Right cardiac atrium (tissue), 5 donors: Measurements from ENCODE around the gene DENND2C. TPM values are rescaled to one million over a fixed set of nuclear protein-coding genes. Genes with fewer than 3 reads are reported as not detected.

ENCODE experiments used
- ATAC-seq, 2 donors: fragments of 200-7000 bp; cut with Tn5 transposase; one replicate each; pipeline versions ENCODE4 v1.8.0 to v1.9.1; 2020; ENCODE audit warnings: moderate library complexity in 2 of 2, mild to moderate bottlenecking in 1 of 2
- DNase-seq, 3 donors: peaks; one replicate each; pipeline ENCODE4 v3.0.0-alpha.2; 2020
- H3K27ac ChIP-seq: one replicate; pipeline ENCODE4 v1.5.1; 2013; ENCODE audit warnings: mild to moderate bottlenecking, low read length, control low read depth, moderate library complexity
- H3K27me3 ChIP-seq: one replicate; pipeline ENCODE4 v1.6.1; 2013; ENCODE audit not compliant: control insufficient read depth, insufficient read depth
- H3K4me1 ChIP-seq: one replicate; pipeline ENCODE4 v1.6.1; 2013; ENCODE audit warnings: low read length; ENCODE audit not compliant: control insufficient read depth, insufficient read depth
- H3K4me3 ChIP-seq: one replicate; pipeline ENCODE4 v1.5.1; 2013; ENCODE audit warnings: low read length, control low read depth
- H3K9me3 ChIP-seq: one replicate; pipeline ENCODE4 v1.6.1; 2013; ENCODE audit warnings: low read length; ENCODE audit not compliant: control insufficient read depth
- WGBS: extraction: QIAGEN DNeasy Blood & Tissue Kit; methylation state at CpG from one replicate; pipeline ENCODE4 v1.1.7; 2013; 5-methylcytosine and 5-hydroxymethylcytosine counted together
- intact Hi-C, 4 donors: fragments of 100-400 bp; cut with DNase I; formaldehyde crosslinking; loops; one replicate each; pipeline versions ENCODE4 v1.11.0 to v1.14.0; 2022 to 2023
- polyA plus RNA-seq: library from polyadenylated mRNA; stranded (reverse); fragments of 200-250 nt; gene quantifications from one replicate; pipeline ENCODE4 v1.2.3, GENCODE V29; 2013
- total RNA-seq, 4 donors: library from RNA; stranded (reverse); fragmentation: NEBNext Ultra II Directional; extraction: Animal tissue kit (Norgen Biotek cat#: 25700); gene quantifications; one replicate each; pipeline ENCODE4 v1.2.1, GENCODE V29; 2021
- donor health status: healthy with polysubstance abuse.
- donor health status: DM: no; HTN: yes; CAD: no.
- donor health status: DM: no; HTN: no; CAD: no.
- donor health status: DM: no; HTN: yes; CAD: no; lungs with severe emphysema.
- donor health status: DM: yes; HTN: yes; CAD: no.

Gene DENND2C
- total and polyA plus RNA-seq, 5 donors: 1.5 to 3.7 (median 2.2) TPM

DNA sequence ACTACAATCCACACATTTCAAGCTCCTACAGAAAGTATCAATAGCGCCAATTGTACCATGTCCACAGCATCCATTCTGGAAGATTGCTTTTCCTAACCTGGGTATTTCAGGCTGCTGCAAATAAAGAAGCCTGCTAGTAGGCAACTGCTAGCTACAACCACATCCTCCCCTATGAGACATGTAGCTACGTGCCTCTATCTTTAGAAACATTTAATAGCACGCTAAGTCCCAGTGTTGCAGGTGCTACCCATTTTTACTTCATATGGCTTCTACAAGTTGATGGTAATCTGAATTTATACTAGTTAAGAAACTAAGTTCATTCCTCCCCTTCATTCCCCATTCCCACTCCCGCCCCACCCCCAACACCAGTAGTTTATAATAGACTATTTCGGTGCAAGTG lies 32.9 kb upstream of the DENND2C start:
- H3K4me1 ChIP-seq: no peaks in the 10 kb centered on the region
- intact Hi-C loops: no loop called here
- H3K27me3 ChIP-seq: no peaks in the 10 kb centered on the region
- H3K4me3 ChIP-seq: no peak overlapping the region
- 83% methylated on average over 5 of the region's 5 CpGs for WGBS
- ATAC-seq (no peak), DNase-seq (no peak)
- no peaks in the 10 kb centered on the region for H3K9me3 ChIP-seq
- H3K27ac ChIP-seq: no peak overlapping the region

DNA sequence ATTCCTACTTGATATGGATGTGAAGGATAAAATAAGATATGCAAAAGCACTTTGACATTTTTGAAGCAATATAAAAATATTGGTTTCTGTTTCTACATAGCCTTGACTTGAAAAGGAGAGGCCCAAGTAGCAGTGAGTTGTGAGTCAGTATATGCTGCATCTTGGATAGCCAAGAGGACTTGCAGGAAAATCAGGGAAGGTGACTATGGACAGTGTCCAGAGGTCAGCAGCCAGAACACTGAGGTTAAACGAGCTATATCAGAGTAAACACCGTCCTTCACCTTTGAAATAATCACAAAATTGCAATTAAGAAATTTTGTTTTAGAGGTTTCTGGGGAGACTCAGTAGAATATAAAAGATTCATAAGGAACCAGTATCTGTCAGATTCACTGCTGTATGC lies 32.1 kb upstream of the DENND2C start:
- Histone ChIP-seq H3K27ac (no peak overlapping the region), H3K27me3 (no peaks in the 10 kb centered on the region), H3K9me3 (no peaks in the 10 kb centered on the region), H3K4me3 (no peak overlapping the region), H3K4me1 (no peaks in the 10 kb centered on the region)
- DNase-seq: no peak
- 55% methylated on average over 2 of the region's 2 CpGs for WGBS
- no peak for ATAC-seq
- intact Hi-C loops: no loop called here

DNA sequence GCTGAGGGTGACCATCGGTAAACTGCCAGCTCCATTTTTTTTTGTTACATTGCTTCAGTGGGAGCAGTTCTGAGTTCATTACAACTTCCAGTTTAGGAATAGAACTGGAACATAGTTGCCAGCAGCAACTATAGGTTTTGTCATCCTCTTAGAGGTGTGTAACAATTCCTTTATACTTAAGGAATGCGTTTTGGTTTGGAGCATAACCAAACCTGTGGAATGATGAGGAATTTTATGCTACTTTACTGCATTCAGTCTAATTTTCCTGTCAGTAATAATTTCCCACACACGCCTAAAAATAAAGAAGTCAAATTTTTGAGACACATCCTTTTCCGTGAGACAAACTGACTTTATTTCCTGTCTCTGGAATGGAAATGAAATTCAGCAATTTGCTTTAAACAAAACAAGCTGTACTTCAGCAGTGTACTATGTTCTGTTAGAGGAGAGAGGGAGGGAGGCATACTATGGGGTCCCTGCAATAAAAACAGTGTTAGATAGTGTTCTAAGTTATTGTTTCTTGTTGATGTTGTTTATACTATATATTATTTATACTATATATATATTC lies 30.3 kb upstream of the DENND2C start:
- 42% methylated on average over 4 of the region's 4 CpGs for WGBS
- Histone ChIP-seq H3K4me3 (no peak overlapping the region), H3K27me3 (no peaks in the 10 kb centered on the region), H3K9me3 (no peaks in the 10 kb centered on the region), H3K4me1 (no peaks in the 10 kb centered on the region), H3K27ac (no peak overlapping the region)
- ATAC-seq (no peak), DNase-seq (no peak)
- intact Hi-C loops: no loop called here

DNA sequence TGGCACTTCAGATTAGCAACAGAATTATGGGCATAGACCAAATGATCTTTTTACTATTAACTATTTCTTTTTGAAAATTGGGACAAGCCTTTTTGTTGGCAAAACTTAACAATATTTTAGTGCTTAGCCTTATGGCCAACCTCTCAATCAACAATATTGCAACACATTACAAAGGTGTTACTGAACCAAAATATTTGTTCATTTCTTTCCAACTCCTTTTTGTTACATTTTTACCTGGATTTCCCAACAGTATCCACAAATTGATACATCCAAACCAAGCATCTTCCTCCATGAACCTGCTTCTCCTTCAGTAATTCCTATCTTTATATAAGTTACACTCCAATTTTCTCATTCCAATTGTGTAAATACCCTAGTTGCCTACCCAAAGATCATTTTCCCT lies 27.0 kb upstream of the DENND2C start:
- ATAC-seq (no peak), DNase-seq (no peak)
- no peak overlapping the region for H3K4me3 ChIP-seq
- intact Hi-C loops: no loop called here
- no peaks in the 10 kb centered on the region for H3K4me1 ChIP-seq
- no peaks in the 10 kb centered on the region for H3K9me3 ChIP-seq
- H3K27ac ChIP-seq: no peak overlapping the region
- no peaks in the 10 kb centered on the region for H3K27me3 ChIP-seq

DNA sequence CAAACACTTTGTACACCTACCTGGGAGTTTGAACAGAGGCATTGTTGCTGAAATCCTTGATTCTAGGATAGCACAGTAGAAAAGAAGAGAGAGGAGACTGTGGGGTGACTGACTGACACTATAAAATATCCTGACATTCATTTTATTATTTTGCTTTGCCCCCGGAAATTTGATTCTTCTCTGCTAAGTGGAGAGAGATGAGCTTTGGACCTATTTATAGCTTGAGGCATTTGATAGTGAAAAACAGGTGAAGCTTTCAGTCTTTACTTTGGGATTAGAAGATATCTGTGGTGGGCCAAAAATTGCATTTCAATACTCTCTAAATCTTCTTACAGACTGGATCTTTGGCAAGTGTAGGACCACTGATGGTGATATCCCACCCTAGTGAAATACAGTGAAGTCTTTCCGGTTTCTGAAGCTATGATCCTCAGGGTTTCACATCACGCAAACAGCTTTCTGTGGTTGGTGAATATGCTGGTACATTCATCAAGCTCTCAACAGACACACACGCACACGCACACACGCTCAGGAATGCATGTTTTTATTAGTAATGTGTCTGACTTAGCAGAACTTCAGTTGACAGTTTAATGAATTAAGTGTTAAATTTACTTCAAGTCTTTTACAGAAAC lies 25.7 kb upstream of the DENND2C start, which contains the start of gene AMPD1:
AMPD1 (minus strand) TSS at position 117 of the 629 bp plus-strand sequence; CDS start at position 42, 75 bp downstream.
- no peak for DNase-seq
- Histone ChIP-seq H3K4me1 (no peaks in the 10 kb centered on the region), H3K4me3 (no peak within 1 kb of the TSS), H3K27me3 (no peaks in the 10 kb centered on the region), H3K9me3 (no peaks in the 10 kb centered on the region), H3K27ac (no peak within 1 kb of the TSS)
- intact Hi-C loops: no loop called here
- WGBS: 71% methylated on average over 6 of the region's 6 CpGs
- ATAC-seq: no peak

DNA sequence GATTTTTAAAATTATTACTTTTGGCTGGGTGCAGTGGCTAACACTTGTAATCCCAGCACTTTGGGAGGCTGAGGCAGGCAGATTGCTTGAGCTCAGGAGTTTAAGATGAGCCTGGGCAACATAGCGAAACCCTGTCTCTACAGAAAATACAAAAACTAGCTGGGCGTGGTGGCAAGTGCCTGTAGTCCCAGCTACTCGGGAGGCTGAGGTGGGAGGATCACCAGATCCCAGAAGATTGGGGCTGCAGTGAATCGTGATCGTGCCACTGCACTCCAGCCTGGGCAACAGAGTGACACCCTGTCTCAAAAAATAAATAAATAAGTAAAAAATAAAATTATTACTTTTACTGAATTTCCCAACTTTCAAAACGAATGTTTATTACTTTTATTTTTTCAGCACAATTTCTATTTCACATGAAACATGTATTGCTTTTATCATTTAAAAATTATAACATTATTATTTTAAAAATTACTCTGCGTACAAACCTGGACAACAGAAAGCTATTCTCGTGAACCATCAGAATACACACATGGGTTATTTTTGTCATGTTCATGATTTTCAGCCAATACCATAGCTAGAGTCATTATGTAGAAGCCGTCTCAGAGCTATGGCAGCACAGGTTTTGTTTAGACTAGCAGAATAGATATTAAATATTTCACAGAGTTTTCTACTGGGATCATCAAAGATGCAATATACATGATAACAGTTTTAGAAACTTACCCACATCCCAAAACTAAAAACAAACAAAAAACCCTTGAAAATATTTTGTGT lies 24.9 kb upstream of the DENND2C start:
- H3K9me3 ChIP-seq: no peaks in the 10 kb centered on the region
- no peaks in the 10 kb centered on the region for H3K27me3 ChIP-seq
- ATAC-seq (no peak), DNase-seq (no peak)
- intact Hi-C loops: no loop called here
- no peak overlapping the region for H3K4me3 ChIP-seq
- H3K4me1 ChIP-seq: no peaks in the 10 kb centered on the region
- H3K27ac ChIP-seq: no peak overlapping the region
- WGBS: 83% methylated on average over 9 of the region's 9 CpGs

DNA sequence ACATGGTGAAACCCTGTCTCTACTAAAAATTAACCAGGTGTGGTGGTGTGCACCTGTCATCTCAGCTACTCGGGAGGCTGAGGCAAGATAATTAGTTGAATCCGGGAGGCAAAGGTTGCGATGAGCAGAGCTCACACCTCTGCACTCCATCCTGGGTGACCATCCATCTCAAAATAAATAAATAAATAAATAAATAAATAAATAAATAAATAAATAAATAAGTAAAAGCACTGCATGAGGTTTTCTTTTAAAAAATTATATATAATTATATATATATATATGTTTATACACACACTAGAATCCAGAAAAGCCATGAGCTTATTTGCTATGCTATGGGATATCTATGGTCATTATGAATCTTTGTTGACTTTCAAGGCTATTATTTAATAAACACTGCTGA lies 23.1 kb upstream of the DENND2C start:
- intact Hi-C loops: no loop called here
- Histone ChIP-seq H3K4me3 (no peak overlapping the region), H3K27me3 (no peaks in the 10 kb centered on the region), H3K9me3 (no peaks in the 10 kb centered on the region), H3K4me1 (no peaks in the 10 kb centered on the region), H3K27ac (no peak overlapping the region)
- DNase-seq: no peak
- ATAC-seq: no peak
- WGBS: 95% methylated on average over 3 of the region's 3 CpGs

DNA sequence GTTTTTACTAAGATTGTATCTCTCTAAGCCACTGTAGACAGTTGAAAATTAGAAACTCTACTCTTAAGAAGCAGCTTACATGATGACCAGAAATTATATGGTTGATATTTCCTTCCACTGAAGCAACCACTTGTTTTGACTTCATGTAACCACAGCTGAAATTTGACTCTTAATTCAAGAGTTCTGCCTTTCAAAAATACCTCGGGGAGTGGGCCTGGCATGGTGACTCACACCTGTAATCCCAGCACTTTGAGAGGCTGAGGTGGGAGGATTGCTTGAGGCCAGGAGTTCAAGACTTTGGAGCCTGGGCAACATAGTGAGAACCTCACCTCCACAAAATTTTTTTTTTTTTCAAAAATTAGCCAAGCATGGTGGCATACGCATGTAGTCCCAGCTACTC lies 21.2 kb upstream of the DENND2C start:
- no peak overlapping the region for H3K27ac ChIP-seq
- H3K4me1 ChIP-seq: no peaks in the 10 kb centered on the region
- intact Hi-C loops: no loop called here

DNA sequence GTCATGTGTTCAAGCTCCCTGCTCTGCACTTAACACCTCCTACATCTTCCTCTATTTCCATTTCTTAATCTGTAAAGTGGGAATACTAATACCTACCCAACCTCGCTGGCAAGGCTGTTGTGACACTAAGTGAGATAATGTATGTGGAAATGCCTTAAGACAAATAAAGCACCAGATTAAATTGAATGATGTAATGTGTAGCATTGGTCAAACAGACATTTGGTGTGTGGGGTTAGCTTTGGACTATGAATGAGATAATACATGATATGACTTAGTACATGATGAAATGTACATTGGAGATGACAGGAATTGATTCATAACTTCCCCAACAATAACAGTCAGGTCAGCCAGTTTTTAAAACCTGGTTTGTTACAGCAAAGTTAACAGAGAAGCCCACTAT lies 20.3 kb upstream of the DENND2C start:
- ATAC-seq (no peak), DNase-seq (no peak)
- no peak overlapping the region for H3K27ac ChIP-seq
- no peaks in the 10 kb centered on the region for H3K9me3 ChIP-seq
- peaks cover 4% of the 10 kb centered on the region for H3K27me3 ChIP-seq
- intact Hi-C loops: no loop called here
- WGBS: 60% methylated on average over 1 of the region's 1 CpG
- no peaks in the 10 kb centered on the region for H3K4me1 ChIP-seq
- no peak overlapping the region for H3K4me3 ChIP-seq

More for the DNA sequence above, 21.2 kb upstream of the DENND2C start:
- H3K4me3 ChIP-seq: no peak overlapping the region
- 84% methylated on average over 2 of the region's 2 CpGs for WGBS
- peaks cover 4% of the 10 kb centered on the region for H3K27me3 ChIP-seq
- no peak for DNase-seq
- ATAC-seq: no peak
- no peaks in the 10 kb centered on the region for H3K9me3 ChIP-seq

DNA sequence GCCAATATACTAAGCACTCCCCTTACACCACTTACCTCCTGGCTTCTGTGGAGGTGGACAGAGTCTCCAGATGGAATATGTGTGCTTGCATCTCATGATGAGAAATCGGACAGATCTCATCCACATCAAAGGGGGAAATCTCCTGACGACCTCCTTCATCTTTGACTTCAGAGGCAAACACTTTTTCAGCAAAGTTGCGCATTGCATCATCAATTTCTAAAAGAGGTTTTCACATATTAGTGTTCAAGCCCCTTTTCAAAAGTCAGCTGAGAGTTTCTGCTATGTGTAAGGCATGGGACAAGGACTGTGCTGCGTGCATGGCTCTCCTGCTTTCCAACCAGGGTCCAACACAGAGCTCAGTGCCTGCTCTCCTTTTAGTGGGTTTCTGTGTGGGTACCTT lies 18.7 kb upstream of the DENND2C start:
- H3K27me3 ChIP-seq: peaks cover 4% of the 10 kb centered on the region
- no peak for ATAC-seq
- no peak for DNase-seq
- 85% methylated on average over 4 of the region's 4 CpGs for WGBS
- H3K27ac ChIP-seq: no peak overlapping the region
- H3K4me3 ChIP-seq: no peak overlapping the region
- intact Hi-C loops: no loop called here
- H3K9me3 ChIP-seq: no peaks in the 10 kb centered on the region
- H3K4me1 ChIP-seq: no peaks in the 10 kb centered on the region

DNA sequence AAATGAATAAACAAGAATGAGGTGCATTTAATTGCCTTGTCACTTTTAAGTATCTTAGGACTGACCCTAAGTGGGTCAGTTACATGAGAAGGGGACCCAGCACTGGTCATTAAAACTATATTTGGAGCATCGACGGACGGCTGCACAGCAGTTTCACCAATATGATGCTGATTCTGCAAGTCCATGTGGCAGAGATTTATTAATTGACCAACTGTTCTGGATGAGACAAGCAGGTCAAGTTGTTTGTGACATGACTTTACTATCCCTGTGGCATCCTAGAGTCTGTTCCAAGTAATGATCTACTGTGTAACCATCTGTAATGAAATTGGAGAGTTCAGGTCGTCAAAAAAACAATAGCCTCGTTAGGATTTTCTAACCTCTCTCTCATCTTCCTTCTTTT lies 16.0 kb upstream of the DENND2C start:
- intact Hi-C loops: no loop called here
- 82% methylated on average over 5 of the region's 5 CpGs for WGBS
- Histone ChIP-seq H3K27ac (no peak overlapping the region), H3K9me3 (no peaks in the 10 kb centered on the region), H3K4me3 (no peak overlapping the region), H3K4me1 (no peaks in the 10 kb centered on the region), H3K27me3 (peaks cover 4% of the 10 kb centered on the region)
- ATAC-seq: no peak
- DNase-seq: no peak
